ENCODE data around the gene GLYATL2. TPM values are rescaled to one million over a fixed set of nuclear protein-coding genes. Genes with fewer than 3 reads are reported as not detected.

Gene GLYATL2
- total RNA-seq, 4 donors from 2014 or later, result 3.6 TPM; not detected in 3

- H3K36me3 ChIP-seq, result no peaks in the 10 kb centered on the region
- H3K27me3 ChIP-seq, result no peaks in the 10 kb centered on the region
- WGBS, 2 donors (ENCODE audit: low coverage in 1 of 2), result 20 to 53% methylated on average over 1 to 3 of the region's 4 CpGs
- H3K9me3 ChIP-seq, result no peaks in the 10 kb centered on the region
- ATAC-seq, result no peak
- H3K27ac ChIP-seq, result no peak overlapping the region
- H3K4me1 ChIP-seq, result no peaks in the 10 kb centered on the region
- H3K4me3 ChIP-seq, result no peak overlapping the region
- peak in 1 of 4 experiments; percentile 34 for TF ChIP-seq CTCF (IDR thresholded peaks at IDR 0.05)
- no peak for TF ChIP-seq POLR2A (IDR thresholded peaks at IDR 0.05)
Observed at GRCh38 chr11:58788355-58789023, 56.0 kb downstream of the GLYATL2 start.

- Histone ChIP-seq H3K4me3 (no peak overlapping the region), H3K27ac (no peak overlapping the region), H3K27me3 (no peaks in the 10 kb centered on the region), H3K36me3 (no peaks in the 10 kb centered on the region), H3K4me1 (no peaks in the 10 kb centered on the region), H3K9me3 (no peaks in the 10 kb centered on the region)
- TF ChIP-seq CTCF (IDR thresholded peaks at IDR 0.05) (no peak), POLR2AphosphoS5 (IDR thresholded peaks at IDR 0.05) (no peak), EP300 (IDR thresholded peaks at IDR 0.05) (no peak), POLR2A (IDR thresholded peaks at IDR 0.05) (no peak)
- no peak for ATAC-seq
Observed at GRCh38 chr11:58787903-58788302, 56.6 kb downstream of the GLYATL2 start.

GRCh38 chr11:58786693-58787092, 57.8 kb downstream of the GLYATL2 start:
- no peak for TF ChIP-seq POLR2A (IDR thresholded peaks at IDR 0.05)
- TF ChIP-seq EP300 (IDR thresholded peaks at IDR 0.05), result no peak
- no peak for TF ChIP-seq POLR2AphosphoS5 (IDR thresholded peaks at IDR 0.05)
- no peak for TF ChIP-seq CTCF (IDR thresholded peaks at IDR 0.05)
- 91 to 95% methylated on average over 2 of the region's 3 CpGs for WGBS, 2 donors (ENCODE audit: low coverage in 1 of 2)
- Histone ChIP-seq H3K36me3 (no peaks in the 10 kb centered on the region), H3K27me3 (no peaks in the 10 kb centered on the region), H3K9me3 (no peaks in the 10 kb centered on the region), H3K27ac (no peak overlapping the region), H3K4me3 (no peak overlapping the region), H3K4me1 (no peaks in the 10 kb centered on the region)
- no peak for ATAC-seq

- H3K9me3 ChIP-seq, result no peaks in the 10 kb centered on the region
- H3K27ac ChIP-seq, result no peak overlapping the region
- ATAC-seq, result no peak
- H3K4me3 ChIP-seq, result no peak overlapping the region
- no peaks in the 10 kb centered on the region for H3K36me3 ChIP-seq
- no peaks in the 10 kb centered on the region for H3K27me3 ChIP-seq
- no peaks in the 10 kb centered on the region for H3K4me1 ChIP-seq
- TF ChIP-seq CTCF (IDR thresholded peaks at IDR 0.05) (no peak), EP300 (IDR thresholded peaks at IDR 0.05) (no peak), POLR2AphosphoS5 (IDR thresholded peaks at IDR 0.05) (no peak), POLR2A (IDR thresholded peaks at IDR 0.05) (no peak)
Observed at GRCh38 chr11:58784995-58785394, 59.5 kb downstream of the GLYATL2 start.

Other genes starting within 250 kb of the GLYATL2 start
- gene CNTF, start 222.0 kb downstream of the GLYATL2 start, total RNA-seq, result 1 to 10 TPM; 1.2 to 2.4 (median 1.6) TPM
- gene GLYAT, start 112.8 kb downstream of the GLYATL2 start, total RNA-seq, result 1 to 10 TPM in 1 of 4 donors, under 1 TPM in 1, not detected in 2; 0.67 to 1.1 TPM
- gene GLYATL1, start 94.8 kb upstream of the GLYATL2 start, total RNA-seq, result 1 to 10 TPM in 1 of 4 donors, not detected in 3; 3.9 TPM
- gene GLYATL1B, start 241.6 kb upstream of the GLYATL2 start, total RNA-seq, result not detected

All from gastroesophageal sphincter (tissue), 4 donors.